Measurements from ENCODE around the gene CSNK1G3.

DNA sequence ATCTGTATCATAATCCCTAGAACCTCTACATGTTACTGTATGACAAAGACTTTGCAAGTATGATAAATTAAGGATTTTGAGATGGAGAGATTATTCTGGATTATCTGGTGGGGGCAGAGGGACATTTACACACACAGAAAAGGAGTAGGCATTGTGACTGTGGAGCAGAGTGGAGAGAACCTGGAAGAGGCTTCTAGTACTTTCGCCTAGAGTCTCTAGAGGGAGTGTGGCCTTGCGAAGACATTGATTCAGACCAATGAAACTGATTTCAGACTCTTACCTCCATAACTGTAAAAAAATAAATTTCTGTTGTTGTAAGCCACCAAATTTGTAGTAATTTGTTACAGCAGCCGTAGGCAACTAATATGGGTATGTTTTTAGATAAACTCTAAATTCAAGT, 45.9 kb downstream of the CSNK1G3 start:
- TF ChIP-seq CTCF (IDR thresholded peaks at IDR 0.05) (no peak), POLR2A (IDR thresholded peaks at IDR 0.05) (no peak)
